Fibroblast of lung (primary cell): ENCODE data around the gene ABCG2. TPM values are rescaled to one million over a fixed set of nuclear protein-coding genes. Genes with fewer than 3 reads are reported as not detected.

Experiments used
- DNase-seq, 2 donors: peaks; one replicate each; pipeline versions ENCODE4 v3.0.0 to v3.0.0-alpha.2; 2010; ENCODE audit warnings: low read depth in 2 of 2
- H2AFZ ChIP-seq: 2 replicates; pipeline ENCODE4 v1.5.1; 2012; ENCODE audit warnings: low read length, control low read depth, inconsistent platforms
- H3K27ac ChIP-seq: 2 replicates; pipeline ENCODE4 v1.5.1; 2011; ENCODE audit warnings: low read length, control low read depth; ENCODE audit not compliant: insufficient read depth
- H3K27me3 ChIP-seq: 2 replicates; pipeline ENCODE4 v1.5.1; 2011; ENCODE audit warnings: mild to moderate bottlenecking, low read length; ENCODE audit not compliant: control insufficient read depth, insufficient read depth
- H3K36me3 ChIP-seq: 2 replicates; pipeline ENCODE4 v1.5.1; 2011; ENCODE audit warnings: low read length; ENCODE audit not compliant: control insufficient read depth, insufficient read depth
- H3K4me1 ChIP-seq: 2 replicates; pipeline ENCODE4 v1.5.1; 2011; ENCODE audit warnings: low read length; ENCODE audit not compliant: control insufficient read depth, insufficient read depth; ENCODE audit errors: extremely low read depth
- H3K4me2 ChIP-seq: 2 replicates; pipeline ENCODE4 v1.5.1; 2011; ENCODE audit warnings: low read length, control low read depth; ENCODE audit not compliant: insufficient read depth; ENCODE audit errors: extremely low read depth
- H3K4me3 ChIP-seq, 4 experiments: fragments of 200-600 bp in 1 of 4; sonication (generic) in 1 of 4; replicated peaks in 1 of 4; 2 replicates each; pipeline ENCODE4 v1.5.1; 2011 to 2016; ENCODE audit warnings: low read length in 4 of 4, low read depth in 3 of 4, mild to moderate bottlenecking in 3 of 4, control low read depth in 2 of 4, inconsistent platforms in 1 of 4, mixed read lengths in 1 of 4; ENCODE audit not compliant: insufficient read depth in 1 of 4; ENCODE audit errors: control extremely low read depth in 1 of 4
- H3K79me2 ChIP-seq: 2 replicates; pipeline ENCODE4 v1.5.1; 2012; ENCODE audit warnings: mild to moderate bottlenecking, low read length, inconsistent platforms; ENCODE audit not compliant: control insufficient read depth, insufficient read depth
- H3K9ac ChIP-seq: 2 replicates; pipeline ENCODE4 v1.5.1; 2011; ENCODE audit warnings: mild to moderate bottlenecking, low read length, control low read depth; ENCODE audit not compliant: insufficient read depth
- H3K9me3 ChIP-seq: 2 replicates; pipeline ENCODE4 v1.5.1; 2012; ENCODE audit warnings: low read depth, low read length; ENCODE audit not compliant: control insufficient read depth, insufficient read depth
- H4K20me1 ChIP-seq: 2 replicates; pipeline ENCODE4 v1.5.1; 2011; ENCODE audit warnings: low read length; ENCODE audit not compliant: control insufficient read depth, insufficient read depth; ENCODE audit errors: extremely low read depth
- EZH2 ChIP-seq: IDR thresholded peaks from 2 replicates; pipeline ENCODE4 v1.5.1; 2012; ENCODE audit warnings: low read length, control low read depth, mild to moderate bottlenecking; ENCODE audit errors: missing control alignments
- polyA plus RNA-seq, 2 donors: library from polyadenylated mRNA; depleted of rRNA in 1 of 2; stranded (reverse) in 1 of 2; unstranded in 1 of 2; fragments of >200 nt; gene quantifications; 2 replicates each; pipeline ENCODE4 v1.2.1, GENCODE V29; 2011 to 2012; ENCODE audit warnings: missing spikeins in 1 of 2
- total RNA-seq: library from RNA; depleted of rRNA; stranded (reverse); fragments of >200 nt; gene quantifications from 2 replicates; pipeline ENCODE4 v1.2.1, GENCODE V29; 2014
- TF ChIP-seq, protein P1 (sequence below), 2 donors: IDR thresholded peaks in 1 of 2; conservative IDR thresholded peaks in 1 of 2; 1 replicate in 1 of 2; 2 replicates in 1 of 2; pipeline ENCODE4 v1.5.1; 2011 to 2012; ENCODE audit warnings: low read length in 2 of 2, control low read depth in 1 of 2, inconsistent platforms in 1 of 2, low read depth in 1 of 2, mild to moderate bottlenecking in 1 of 2

ABCG2 gene
- total and polyA plus RNA-seq, 2 donors (not counting 1 experiment from before 2014, with no cell fraction given) = 1.3 to 5.5 TPM

DNA sequence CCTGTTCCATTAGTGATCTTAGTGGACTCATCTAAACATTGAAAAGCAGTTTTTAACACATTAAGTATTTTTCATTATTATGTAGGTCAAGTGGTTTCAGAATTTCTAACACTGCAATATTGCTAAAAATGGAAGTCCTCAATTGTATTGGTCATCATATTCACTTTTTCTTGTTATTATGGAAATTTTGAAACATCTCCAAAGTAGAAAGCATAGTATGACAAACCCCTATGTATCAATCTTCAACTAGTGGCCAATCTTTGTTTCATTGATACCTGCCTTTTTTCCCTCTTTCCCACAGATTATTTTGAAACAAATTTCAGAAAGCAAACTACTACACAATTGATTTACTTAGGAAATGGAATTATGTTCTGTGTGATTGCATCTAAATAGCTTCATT, 14.5 kb upstream of the ABCG2 start:
- peaks cover 2% of the 10 kb centered on the region for H3K4me1 ChIP-seq
- no peak for DNase-seq
- no peaks in the 10 kb centered on the region for H3K9me3 ChIP-seq
- no peak overlapping the region for H2AFZ ChIP-seq
- TF ChIP-seq, protein P1, sequence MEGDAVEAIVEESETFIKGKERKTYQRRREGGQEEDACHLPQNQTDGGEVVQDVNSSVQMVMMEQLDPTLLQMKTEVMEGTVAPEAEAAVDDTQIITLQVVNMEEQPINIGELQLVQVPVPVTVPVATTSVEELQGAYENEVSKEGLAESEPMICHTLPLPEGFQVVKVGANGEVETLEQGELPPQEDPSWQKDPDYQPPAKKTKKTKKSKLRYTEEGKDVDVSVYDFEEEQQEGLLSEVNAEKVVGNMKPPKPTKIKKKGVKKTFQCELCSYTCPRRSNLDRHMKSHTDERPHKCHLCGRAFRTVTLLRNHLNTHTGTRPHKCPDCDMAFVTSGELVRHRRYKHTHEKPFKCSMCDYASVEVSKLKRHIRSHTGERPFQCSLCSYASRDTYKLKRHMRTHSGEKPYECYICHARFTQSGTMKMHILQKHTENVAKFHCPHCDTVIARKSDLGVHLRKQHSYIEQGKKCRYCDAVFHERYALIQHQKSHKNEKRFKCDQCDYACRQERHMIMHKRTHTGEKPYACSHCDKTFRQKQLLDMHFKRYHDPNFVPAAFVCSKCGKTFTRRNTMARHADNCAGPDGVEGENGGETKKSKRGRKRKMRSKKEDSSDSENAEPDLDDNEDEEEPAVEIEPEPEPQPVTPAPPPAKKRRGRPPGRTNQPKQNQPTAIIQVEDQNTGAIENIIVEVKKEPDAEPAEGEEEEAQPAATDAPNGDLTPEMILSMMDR (conservative IDR thresholded peaks at IDR 0.05 in 1 of 2, IDR thresholded peaks at IDR 0.05 in 1 of 2; ENCODE audit: low read depth in 1 of 2, low read length in 2 of 2) = no peak
- no peak for TF ChIP-seq EZH2
- no peaks in the 10 kb centered on the region for H3K79me2 ChIP-seq
- no peak overlapping the region for H3K4me3 ChIP-seq
- no peaks in the 10 kb centered on the region for H3K36me3 ChIP-seq
- no peaks in the 10 kb centered on the region for H4K20me1 ChIP-seq
- no peak overlapping the region for H3K9ac ChIP-seq
- no peak overlapping the region for H3K27ac ChIP-seq
- H3K4me2 ChIP-seq = no peak overlapping the region
- no peaks in the 10 kb centered on the region for H3K27me3 ChIP-seq

GRCh38 chr4:88171206-88171605, 12.8 kb upstream of the ABCG2 start:
- TF ChIP-seq EZH2 = no peak
- TF ChIP-seq, protein P1 (conservative IDR thresholded peaks at IDR 0.05 in 1 of 2, IDR thresholded peaks at IDR 0.05 in 1 of 2; ENCODE audit: low read depth in 1 of 2, low read length in 2 of 2) = no peak
- Histone ChIP-seq H3K4me3 (no peak overlapping the region), H3K79me2 (no peaks in the 10 kb centered on the region), H3K9me3 (no peaks in the 10 kb centered on the region), H4K20me1 (no peaks in the 10 kb centered on the region), H3K9ac (no peak overlapping the region), H3K4me2 (no peak overlapping the region), H3K36me3 (no peaks in the 10 kb centered on the region), H2AFZ (no peak overlapping the region), H3K27me3 (no peaks in the 10 kb centered on the region), H3K27ac (no peak overlapping the region), H3K4me1 (no peaks in the 10 kb centered on the region)
- no peak for DNase-seq

DNA sequence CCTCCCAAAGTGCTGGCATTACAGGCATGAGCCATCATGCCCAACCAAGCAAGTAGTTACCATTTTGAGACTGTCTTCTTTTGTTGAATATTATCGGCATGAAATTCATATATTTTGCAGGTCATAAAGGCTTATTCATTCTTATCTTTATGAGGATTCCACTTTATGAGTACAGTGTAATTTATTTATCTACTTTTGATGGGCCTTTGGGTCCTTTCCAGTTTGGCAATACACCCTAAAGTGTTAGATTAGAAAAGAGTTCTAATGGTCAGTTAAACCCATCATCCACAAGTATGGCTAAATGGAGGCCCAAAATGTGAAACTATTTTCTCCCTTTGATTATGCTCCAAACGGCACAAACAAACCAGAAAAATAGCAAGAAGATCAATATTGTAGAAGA, 10.9 kb upstream of the ABCG2 start:
- no peak for DNase-seq
- Histone ChIP-seq H3K27me3 (no peaks in the 10 kb centered on the region), H3K4me3 (no peak overlapping the region), H3K79me2 (no peaks in the 10 kb centered on the region), H3K36me3 (no peaks in the 10 kb centered on the region), H3K4me1 (no peaks in the 10 kb centered on the region), H3K4me2 (no peak overlapping the region), H3K9me3 (no peaks in the 10 kb centered on the region), H3K9ac (no peak overlapping the region), H2AFZ (no peak overlapping the region), H4K20me1 (no peaks in the 10 kb centered on the region), H3K27ac (no peak overlapping the region)
- TF ChIP-seq, protein P1 (conservative IDR thresholded peaks at IDR 0.05 in 1 of 2, IDR thresholded peaks at IDR 0.05 in 1 of 2; ENCODE audit: low read depth in 1 of 2, low read length in 2 of 2) = no peak
- no peak for TF ChIP-seq EZH2
